Measurements from ENCODE around the gene RAB38.

DNA sequence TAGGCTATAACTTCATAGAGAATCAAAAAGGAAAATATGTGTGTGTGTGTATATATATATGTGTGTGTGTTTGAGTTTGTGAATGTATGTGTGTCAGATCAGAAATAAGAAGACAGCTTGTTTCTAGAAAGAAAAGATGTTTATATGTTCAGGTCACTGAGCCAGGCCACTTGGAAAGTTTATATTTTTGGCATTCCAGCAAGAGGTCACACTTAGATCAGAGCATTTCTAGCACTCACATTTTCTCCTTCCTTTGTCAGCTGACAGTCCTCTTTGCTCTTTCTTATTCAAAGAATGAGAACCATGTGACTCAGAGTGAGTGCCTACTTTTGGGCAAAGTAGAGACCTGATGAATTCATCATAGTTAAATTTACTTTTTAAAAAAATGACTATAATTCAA lies 22.9 kb downstream of the RAB38 start:
- no peak for TF ChIP-seq CTCF (IDR thresholded peaks at IDR 0.05)
- no peak for TF ChIP-seq EZH2 (IDR thresholded peaks at IDR 0.05; ENCODE audit: borderline replicate concordance, insufficient read depth, low read depth, low read length, poor library complexity, severe bottlenecking)

All from B cell (primary cell).